Frontal cortex (tissue), 1 donor: ENCODE measurements around the gene GSK3B. TPM values are rescaled to one million over a fixed set of nuclear protein-coding genes. Genes with fewer than 3 reads are reported as not detected.

Source experiments
- small RNA-seq: library from RNA; depleted of rRNA; stranded (forward); fragments of <200 nt; gene quantifications from one replicate; pipeline ENCODE3, GENCODE V24; 2014
- total RNA-seq: library from RNA; depleted of rRNA; stranded (reverse); fragments of >200 nt; gene quantifications from one replicate; pipeline ENCODE4 v1.2.3, GENCODE V29; 2014

The GSK3B gene
- total RNA-seq, 1 donor from 2014 or later = 141 TPM

Small RNA genes within 50 kb of the gene (small RNA-seq; reads per million reads assigned to genes)
- not detected for gene RN7SL397P
- gene RN7SL762P = not detected

Other genes with a start within 250 kb of the GSK3B start
- 2.0 TPM for gene GPR156, start 190.8 kb upstream of the GSK3B start, total RNA-seq